WTC11 (cell line): Measurements from ENCODE around the gene ACTMAP.

ENCODE experiments used
- HMGA2 ChIP-seq: fragments of 250-450 bp; sonication (Bioruptor Pico); IDR thresholded peaks from 2 replicates; pipeline ENCODE4 v1.4.0; 2021; ENCODE audit warnings: mild to moderate bottlenecking, moderate library complexity
- KAT7 ChIP-seq: sonication (generic); formaldehyde crosslinking; IDR thresholded peaks from 2 replicates; pipeline ENCODE4 v1.8.1; 2023; ENCODE audit warnings: missing genetic modification reagents, mild to moderate bottlenecking, borderline replicate concordance
- NR2C2 ChIP-seq: sonication (generic); formaldehyde crosslinking; IDR thresholded peaks from 2 replicates; pipeline ENCODE4 v1.8.0; 2022; ENCODE audit warnings: mild to moderate bottlenecking, missing genetic modification reagents
- RELA ChIP-seq: sonication (generic); formaldehyde crosslinking; IDR thresholded peaks from 2 replicates; pipeline ENCODE4 v1.8.1; 2022; ENCODE audit warnings: missing genetic modification reagents, mild to moderate bottlenecking, borderline replicate concordance
- TEAD1 ChIP-seq: sonication (generic); formaldehyde crosslinking; IDR thresholded peaks from 2 replicates; pipeline ENCODE4 v1.8.0; 2022; ENCODE audit warnings: mild to moderate bottlenecking, missing genetic modification reagents
- TP53 ChIP-seq: sonication (generic); formaldehyde crosslinking; IDR thresholded peaks from 2 replicates; pipeline ENCODE4 v1.8.1; 2023; ENCODE audit warnings: mild to moderate bottlenecking, missing genetic modification reagents
- ZNF317 ChIP-seq: sonication (generic); formaldehyde crosslinking; IDR thresholded peaks from 2 replicates; pipeline ENCODE4 v1.8.1; 2023; ENCODE audit warnings: low read depth, mild to moderate bottlenecking, moderate library complexity, missing genetic modification reagents, borderline replicate concordance
- TF ChIP-seq, protein P1 (sequence below): fragments of 200-600 bp; IDR thresholded peaks from 2 replicates; pipeline ENCODE4 v1.8.0; 2022; ENCODE audit warnings: antibody characterized with exemption
- TF ChIP-seq, protein P2 (sequence below): sonication (generic); formaldehyde crosslinking; IDR thresholded peaks from 2 replicates; pipeline ENCODE4 v1.8.1; 2023; ENCODE audit warnings: mild to moderate bottlenecking, missing genetic modification reagents, borderline replicate concordance
- TF ChIP-seq, protein P3 (sequence below): sonication (generic); formaldehyde crosslinking; IDR thresholded peaks from 2 replicates; pipeline ENCODE4 v1.8.0; 2022; ENCODE audit warnings: missing genetic modification reagents

DNA sequence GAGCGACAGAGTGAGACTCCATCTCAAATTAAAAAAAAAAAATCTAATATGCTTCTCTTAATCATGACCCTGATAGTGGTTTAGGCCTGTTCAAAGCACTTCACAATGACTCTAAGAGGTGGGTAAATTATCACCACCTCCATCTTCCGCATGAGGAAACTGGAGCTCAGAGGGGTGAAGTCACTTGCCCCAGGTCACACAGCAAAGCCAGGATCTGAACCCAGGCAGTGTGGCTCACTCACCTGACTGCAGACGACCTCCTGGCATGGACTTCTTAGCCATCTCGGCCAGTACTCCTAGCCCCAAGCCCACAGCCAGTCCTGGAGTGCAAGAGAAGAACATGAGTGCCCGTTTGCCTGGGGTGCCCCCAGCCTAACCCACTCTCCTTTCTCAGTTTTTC, 40.5 kb downstream of the ACTMAP start:
- TF ChIP-seq, protein P1, sequence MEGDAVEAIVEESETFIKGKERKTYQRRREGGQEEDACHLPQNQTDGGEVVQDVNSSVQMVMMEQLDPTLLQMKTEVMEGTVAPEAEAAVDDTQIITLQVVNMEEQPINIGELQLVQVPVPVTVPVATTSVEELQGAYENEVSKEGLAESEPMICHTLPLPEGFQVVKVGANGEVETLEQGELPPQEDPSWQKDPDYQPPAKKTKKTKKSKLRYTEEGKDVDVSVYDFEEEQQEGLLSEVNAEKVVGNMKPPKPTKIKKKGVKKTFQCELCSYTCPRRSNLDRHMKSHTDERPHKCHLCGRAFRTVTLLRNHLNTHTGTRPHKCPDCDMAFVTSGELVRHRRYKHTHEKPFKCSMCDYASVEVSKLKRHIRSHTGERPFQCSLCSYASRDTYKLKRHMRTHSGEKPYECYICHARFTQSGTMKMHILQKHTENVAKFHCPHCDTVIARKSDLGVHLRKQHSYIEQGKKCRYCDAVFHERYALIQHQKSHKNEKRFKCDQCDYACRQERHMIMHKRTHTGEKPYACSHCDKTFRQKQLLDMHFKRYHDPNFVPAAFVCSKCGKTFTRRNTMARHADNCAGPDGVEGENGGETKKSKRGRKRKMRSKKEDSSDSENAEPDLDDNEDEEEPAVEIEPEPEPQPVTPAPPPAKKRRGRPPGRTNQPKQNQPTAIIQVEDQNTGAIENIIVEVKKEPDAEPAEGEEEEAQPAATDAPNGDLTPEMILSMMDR: no peak
- TF ChIP-seq NR2C2: no peak
- TF ChIP-seq, protein P2, sequence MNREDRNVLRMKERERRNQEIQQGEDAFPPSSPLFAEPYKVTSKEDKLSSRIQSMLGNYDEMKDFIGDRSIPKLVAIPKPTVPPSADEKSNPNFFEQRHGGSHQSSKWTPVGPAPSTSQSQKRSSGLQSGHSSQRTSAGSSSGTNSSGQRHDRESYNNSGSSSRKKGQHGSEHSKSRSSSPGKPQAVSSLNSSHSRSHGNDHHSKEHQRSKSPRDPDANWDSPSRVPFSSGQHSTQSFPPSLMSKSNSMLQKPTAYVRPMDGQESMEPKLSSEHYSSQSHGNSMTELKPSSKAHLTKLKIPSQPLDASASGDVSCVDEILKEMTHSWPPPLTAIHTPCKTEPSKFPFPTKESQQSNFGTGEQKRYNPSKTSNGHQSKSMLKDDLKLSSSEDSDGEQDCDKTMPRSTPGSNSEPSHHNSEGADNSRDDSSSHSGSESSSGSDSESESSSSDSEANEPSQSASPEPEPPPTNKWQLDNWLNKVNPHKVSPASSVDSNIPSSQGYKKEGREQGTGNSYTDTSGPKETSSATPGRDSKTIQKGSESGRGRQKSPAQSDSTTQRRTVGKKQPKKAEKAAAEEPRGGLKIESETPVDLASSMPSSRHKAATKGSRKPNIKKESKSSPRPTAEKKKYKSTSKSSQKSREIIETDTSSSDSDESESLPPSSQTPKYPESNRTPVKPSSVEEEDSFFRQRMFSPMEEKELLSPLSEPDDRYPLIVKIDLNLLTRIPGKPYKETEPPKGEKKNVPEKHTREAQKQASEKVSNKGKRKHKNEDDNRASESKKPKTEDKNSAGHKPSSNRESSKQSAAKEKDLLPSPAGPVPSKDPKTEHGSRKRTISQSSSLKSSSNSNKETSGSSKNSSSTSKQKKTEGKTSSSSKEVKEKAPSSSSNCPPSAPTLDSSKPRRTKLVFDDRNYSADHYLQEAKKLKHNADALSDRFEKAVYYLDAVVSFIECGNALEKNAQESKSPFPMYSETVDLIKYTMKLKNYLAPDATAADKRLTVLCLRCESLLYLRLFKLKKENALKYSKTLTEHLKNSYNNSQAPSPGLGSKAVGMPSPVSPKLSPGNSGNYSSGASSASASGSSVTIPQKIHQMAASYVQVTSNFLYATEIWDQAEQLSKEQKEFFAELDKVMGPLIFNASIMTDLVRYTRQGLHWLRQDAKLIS (CRISPR knock-in tag): no peak
- TF ChIP-seq, protein P3, sequence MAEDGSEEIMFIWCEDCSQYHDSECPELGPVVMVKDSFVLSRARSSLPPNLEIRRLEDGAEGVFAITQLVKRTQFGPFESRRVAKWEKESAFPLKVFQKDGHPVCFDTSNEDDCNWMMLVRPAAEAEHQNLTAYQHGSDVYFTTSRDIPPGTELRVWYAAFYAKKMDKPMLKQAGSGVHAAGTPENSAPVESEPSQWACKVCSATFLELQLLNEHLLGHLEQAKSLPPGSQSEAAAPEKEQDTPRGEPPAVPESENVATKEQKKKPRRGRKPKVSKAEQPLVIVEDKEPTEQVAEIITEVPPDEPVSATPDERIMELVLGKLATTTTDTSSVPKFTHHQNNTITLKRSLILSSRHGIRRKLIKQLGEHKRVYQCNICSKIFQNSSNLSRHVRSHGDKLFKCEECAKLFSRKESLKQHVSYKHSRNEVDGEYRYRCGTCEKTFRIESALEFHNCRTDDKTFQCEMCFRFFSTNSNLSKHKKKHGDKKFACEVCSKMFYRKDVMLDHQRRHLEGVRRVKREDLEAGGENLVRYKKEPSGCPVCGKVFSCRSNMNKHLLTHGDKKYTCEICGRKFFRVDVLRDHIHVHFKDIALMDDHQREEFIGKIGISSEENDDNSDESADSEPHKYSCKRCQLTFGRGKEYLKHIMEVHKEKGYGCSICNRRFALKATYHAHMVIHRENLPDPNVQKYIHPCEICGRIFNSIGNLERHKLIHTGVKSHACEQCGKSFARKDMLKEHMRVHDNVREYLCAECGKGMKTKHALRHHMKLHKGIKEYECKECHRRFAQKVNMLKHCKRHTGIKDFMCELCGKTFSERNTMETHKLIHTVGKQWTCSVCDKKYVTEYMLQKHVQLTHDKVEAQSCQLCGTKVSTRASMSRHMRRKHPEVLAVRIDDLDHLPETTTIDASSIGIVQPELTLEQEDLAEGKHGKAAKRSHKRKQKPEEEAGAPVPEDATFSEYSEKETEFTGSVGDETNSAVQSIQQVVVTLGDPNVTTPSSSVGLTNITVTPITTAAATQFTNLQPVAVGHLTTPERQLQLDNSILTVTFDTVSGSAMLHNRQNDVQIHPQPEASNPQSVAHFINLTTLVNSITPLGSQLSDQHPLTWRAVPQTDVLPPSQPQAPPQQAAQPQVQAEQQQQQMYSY (CRISPR knock-in tag): no peak
- TF ChIP-seq TEAD1 (CRISPR knock-in tag): no peak
- no peak for TF ChIP-seq RELA (CRISPR knock-in tag)
- TF ChIP-seq HMGA2 (CRISPR knock-in tag): no peak
- no peak for TF ChIP-seq ZNF317
- TF ChIP-seq TP53 (CRISPR knock-in tag): no peak
- no peak for TF ChIP-seq KAT7 (CRISPR knock-in tag)
